Mesenchymal stem cell (in vitro differentiated cells and primary cell): ENCODE data around the gene IL17RC.
A peak's percentile ranks its signal among the peaks of the same experiment; 100 is the strongest.
"Not testable (repeated sequence)": the region's sequence is repeated elsewhere in the genome, so short reads cannot be mapped to it uniquely, and the experiment has no call there.

Experiments
- DNase-seq: peaks from one replicate; pipeline ENCODE4 v3.0.0-alpha.2; 2013
- H2AFZ ChIP-seq: one replicate; pipeline ENCODE4 v1.6.1; 2013; ENCODE audit warnings: low read depth, mild to moderate bottlenecking, control low read depth, inconsistent platforms, low read length, moderate library complexity
- H2AK5ac ChIP-seq: 2 replicates; pipeline ENCODE4 v1.6.1; 2013; ENCODE audit warnings: low read length, moderate library complexity, mild to moderate bottlenecking, inconsistent platforms; ENCODE audit not compliant: severe bottlenecking
- H2BK120ac ChIP-seq: one replicate; pipeline ENCODE4 v1.6.1; 2013; ENCODE audit warnings: low read depth, mild to moderate bottlenecking, inconsistent platforms, low read length, moderate library complexity
- H2BK12ac ChIP-seq, 2 experiments: one replicate each; pipeline ENCODE4 v1.6.1; 2013; ENCODE audit warnings: inconsistent platforms in 2 of 2, low read length in 2 of 2, mild to moderate bottlenecking in 2 of 2, moderate library complexity in 2 of 2, control low read depth in 1 of 2
- H2BK15ac ChIP-seq: one replicate; pipeline ENCODE4 v1.6.1; 2013; ENCODE audit warnings: mild to moderate bottlenecking, low read depth, inconsistent platforms; ENCODE audit not compliant: poor library complexity, severe bottlenecking
- H2BK5ac ChIP-seq: 2 replicates; pipeline ENCODE4 v1.6.1; 2013; ENCODE audit warnings: low read depth, mild to moderate bottlenecking, low read length, control low read depth, inconsistent platforms; ENCODE audit not compliant: poor library complexity, severe bottlenecking
- H3K14ac ChIP-seq, 2 experiments: one replicate each; pipeline ENCODE4 v1.6.1; 2013; ENCODE audit warnings: inconsistent platforms in 2 of 2, low read length in 2 of 2, control low read depth in 1 of 2, mild to moderate bottlenecking in 1 of 2, moderate library complexity in 1 of 2
- H3K18ac ChIP-seq, 2 experiments: one replicate each; pipeline ENCODE4 v1.6.1; 2013; ENCODE audit warnings: inconsistent platforms in 2 of 2, low read length in 2 of 2, control low read depth in 1 of 2, low read depth in 1 of 2, mild to moderate bottlenecking in 1 of 2
- H3K23ac ChIP-seq, 2 experiments: one replicate each; pipeline ENCODE4 v1.6.1; 2013; ENCODE audit warnings: inconsistent platforms in 2 of 2, low read length in 2 of 2, mild to moderate bottlenecking in 2 of 2, moderate library complexity in 2 of 2, control low read depth in 1 of 2
- H3K27ac ChIP-seq: 2 replicates; pipeline ENCODE4 v1.5.1; 2013; ENCODE audit warnings: mild to moderate bottlenecking, moderate library complexity, low read length, control low read depth, inconsistent platforms; ENCODE audit not compliant: poor library complexity, severe bottlenecking
- H3K27me3 ChIP-seq, 2 experiments: 2 replicates each; pipeline versions ENCODE4 v1.6.1 to v1.7.0; 2013; ENCODE audit warnings: low read length in 2 of 2, mild to moderate bottlenecking in 2 of 2, moderate library complexity in 2 of 2, control low read depth in 1 of 2, inconsistent platforms in 1 of 2; ENCODE audit not compliant: control insufficient read depth in 1 of 2, insufficient read depth in 1 of 2
- H3K36me3 ChIP-seq, 2 experiments: 2 replicates each; pipeline versions ENCODE4 v1.6.1 to v1.7.0; 2013; ENCODE audit warnings: low read length in 2 of 2, control low read depth in 1 of 2, inconsistent platforms in 1 of 2, low read depth in 1 of 2, mild to moderate bottlenecking in 1 of 2; ENCODE audit not compliant: insufficient read depth in 2 of 2, control insufficient read depth in 1 of 2
- H3K4ac ChIP-seq, 2 experiments: one replicate each; pipeline ENCODE4 v1.6.1; 2013; ENCODE audit warnings: inconsistent platforms in 2 of 2, low read length in 2 of 2, mild to moderate bottlenecking in 2 of 2, moderate library complexity in 2 of 2, control low read depth in 1 of 2, low read depth in 1 of 2
- H3K4me1 ChIP-seq: 2 replicates; pipeline ENCODE4 v1.6.1; 2013; ENCODE audit warnings: low read depth, low read length, control low read depth; ENCODE audit not compliant: control insufficient read depth, insufficient read depth
- H3K4me2 ChIP-seq: 2 replicates; pipeline ENCODE4 v1.6.1; 2013; ENCODE audit warnings: low read length, mild to moderate bottlenecking, inconsistent platforms; ENCODE audit not compliant: poor library complexity, severe bottlenecking
- H3K4me3 ChIP-seq, 2 experiments: 2 replicates each; pipeline versions ENCODE4 v1.5.1 to v1.7.0; 2013; ENCODE audit warnings: low read length in 2 of 2, mild to moderate bottlenecking in 2 of 2, control low read depth in 1 of 2, low read depth in 1 of 2; ENCODE audit not compliant: insufficient read depth in 1 of 2
- H3K79me1 ChIP-seq: replicated peaks from 2 replicates; pipeline ENCODE4 v1.6.1; 2013; ENCODE audit warnings: mild to moderate bottlenecking, control low read depth, low read length, inconsistent platforms; ENCODE audit not compliant: poor library complexity, severe bottlenecking
- H3K9ac ChIP-seq: 2 replicates; pipeline ENCODE4 v1.7.0; 2013; ENCODE audit warnings: mild to moderate bottlenecking, low read length, moderate library complexity
- H3K9me3 ChIP-seq: 2 replicates; pipeline ENCODE4 v1.7.0; 2013; ENCODE audit warnings: mild to moderate bottlenecking, low read length; ENCODE audit not compliant: control insufficient read depth
- H4K8ac ChIP-seq: one replicate; pipeline ENCODE4 v1.6.1; 2013; ENCODE audit warnings: inconsistent platforms, mild to moderate bottlenecking, low read length, moderate library complexity
- H4K91ac ChIP-seq: one replicate; pipeline ENCODE4 v1.6.1; 2013; ENCODE audit warnings: mild to moderate bottlenecking, low read length, inconsistent platforms
- WGBS: methylation state at CpG from one replicate; pipeline ENCODE4 v1.1.7; 2013; ENCODE audit warnings: mixed read lengths; 5-methylcytosine and 5-hydroxymethylcytosine counted together

IL17RC gene

DNA sequence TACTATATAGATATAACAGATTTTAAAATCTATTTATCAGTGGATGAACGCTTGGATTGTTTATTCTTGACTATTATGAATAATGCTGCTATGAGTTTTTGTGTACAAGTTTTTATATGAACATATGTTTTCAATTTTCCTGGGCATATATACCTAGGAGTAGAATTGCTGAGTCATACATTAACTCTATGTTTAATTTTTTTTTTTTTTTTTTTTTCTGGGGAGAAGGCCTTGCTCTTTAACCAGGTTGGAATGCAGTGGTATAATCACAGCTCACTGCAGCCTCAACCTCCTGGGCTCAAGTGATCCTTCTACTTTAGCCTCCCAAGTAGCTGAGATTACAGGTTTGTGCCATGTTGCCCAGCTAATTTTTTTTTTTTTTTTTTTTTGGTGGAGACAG lies 45.9 kb upstream of the IL17RC start:
- no peak overlapping the region for H2AFZ ChIP-seq

GRCh38 chr3:9872067-9872466 lies 44.8 kb upstream of the IL17RC start:
- H4K91ac ChIP-seq, H2AFZ ChIP-seq, H3K4ac ChIP-seq, H4K8ac ChIP-seq, H3K18ac ChIP-seq, H3K79me1 ChIP-seq, H3K23ac ChIP-seq, H3K4me1 ChIP-seq, H2AK5ac ChIP-seq, H3K27ac ChIP-seq, H3K9ac ChIP-seq, DNase-seq, H3K27me3 ChIP-seq, H3K14ac ChIP-seq, H3K4me2 ChIP-seq, H2BK15ac ChIP-seq, H3K36me3 ChIP-seq, H2BK120ac ChIP-seq, H3K9me3 ChIP-seq, H2BK5ac ChIP-seq, H3K4me3 ChIP-seq: not testable (repeated sequence)
- H2BK12ac ChIP-seq, result peak overlapping the region in 1 of 2 experiments; percentile 93
- 97% methylated on average over 5 of the region's 5 CpGs for WGBS

More for the DNA sequence above, 45.9 kb upstream of the IL17RC start:
- H3K9me3 ChIP-seq, result no peaks in the 10 kb centered on the region
- peaks cover 1% of the 10 kb centered on the region for H3K4me1 ChIP-seq
- WGBS, result no CpG with 5 or more reads among the region's 1 CpG
- no peaks in the 10 kb centered on the region for H3K27me3 ChIP-seq
- DNase-seq, result peak; percentile 27
- H3K14ac ChIP-seq, result no peak overlapping the region
- no peak overlapping the region for H2BK12ac ChIP-seq
- H2BK5ac ChIP-seq, result no peak overlapping the region
- no peak overlapping the region for H4K8ac ChIP-seq
- no peaks in the 10 kb centered on the region for H3K79me1 ChIP-seq
- no peak overlapping the region for H3K4me3 ChIP-seq
- no peak overlapping the region for H2BK120ac ChIP-seq
- H3K27ac ChIP-seq, result no peak overlapping the region
- H2BK15ac ChIP-seq, result no peak overlapping the region
- no peak overlapping the region for H3K18ac ChIP-seq
- H4K91ac ChIP-seq, result no peak overlapping the region
- H2AK5ac ChIP-seq, result no peak overlapping the region
- H3K36me3 ChIP-seq, result no peaks in the 10 kb centered on the region
- H3K23ac ChIP-seq, result no peak overlapping the region
- H3K4ac ChIP-seq, result no peak overlapping the region
- no peak overlapping the region for H3K4me2 ChIP-seq
- peak overlapping the region; percentile 22 for H3K9ac ChIP-seq

DNA sequence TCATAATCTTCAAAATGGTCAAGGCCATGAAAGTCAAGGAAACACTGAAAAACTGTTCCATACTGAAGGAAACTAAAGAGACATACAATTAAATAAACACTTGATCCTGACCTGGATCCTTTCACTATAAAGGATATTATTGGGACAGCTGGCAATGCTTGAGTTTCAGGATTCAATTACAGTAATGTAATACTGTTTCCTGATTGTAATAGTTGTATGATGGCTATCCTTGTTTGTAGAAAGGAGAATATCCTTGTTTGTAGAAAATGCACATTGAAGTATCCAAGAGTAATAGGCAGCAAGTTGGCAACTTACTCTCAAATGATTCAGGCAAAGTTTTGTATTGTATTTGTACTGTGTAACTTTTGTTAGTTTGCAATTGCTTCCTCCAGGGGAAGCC lies 41.5 kb upstream of the IL17RC start:
- H2BK120ac ChIP-seq, result no peak overlapping the region
- peaks cover 1% of the 10 kb centered on the region for H3K4me1 ChIP-seq
- DNase-seq, result no peak
- no peak overlapping the region for H3K27ac ChIP-seq
- H4K8ac ChIP-seq, result no peak overlapping the region
- no peak overlapping the region for H3K23ac ChIP-seq
- no peak overlapping the region for H3K4ac ChIP-seq
- H2AK5ac ChIP-seq, result no peak overlapping the region
- no peaks in the 10 kb centered on the region for H3K9me3 ChIP-seq
- H2BK15ac ChIP-seq, result no peak overlapping the region
- H3K79me1 ChIP-seq, result no peaks in the 10 kb centered on the region
- H2BK5ac ChIP-seq, result no peak overlapping the region
- no peak overlapping the region for H3K4me2 ChIP-seq
- no peak overlapping the region for H2BK12ac ChIP-seq
- H3K9ac ChIP-seq, result no peak overlapping the region
- no peak overlapping the region for H4K91ac ChIP-seq
- H3K18ac ChIP-seq, result no peak overlapping the region
- H2AFZ ChIP-seq, result no peak overlapping the region
- H3K27me3 ChIP-seq, result peaks cover 0 to 4% of the 10 kb centered on the region in 2 experiments
- no peak overlapping the region for H3K14ac ChIP-seq
- no peaks in the 10 kb centered on the region for H3K36me3 ChIP-seq
- no peak overlapping the region for H3K4me3 ChIP-seq

- H3K14ac ChIP-seq, H2BK5ac ChIP-seq, H2BK12ac ChIP-seq, H4K91ac ChIP-seq, H3K4me3 ChIP-seq, H3K23ac ChIP-seq, H2BK120ac ChIP-seq, H3K9ac ChIP-seq, H3K4me1 ChIP-seq, H3K79me1 ChIP-seq, DNase-seq, H3K18ac ChIP-seq, H2AFZ ChIP-seq, H4K8ac ChIP-seq, H3K36me3 ChIP-seq, H2BK15ac ChIP-seq, H3K4ac ChIP-seq, H2AK5ac ChIP-seq, H3K9me3 ChIP-seq, H3K27ac ChIP-seq, H3K4me2 ChIP-seq, H3K27me3 ChIP-seq: not testable (repeated sequence)
- WGBS, result 96% methylated on average over 2 of the region's 4 CpGs
Observed at GRCh38 chr3:9876255-9876654, 40.6 kb upstream of the IL17RC start.
